HK-2 (cell line): ENCODE data around the gene NOP14.
"Not testable (repeated sequence)": the region's sequence is repeated elsewhere in the genome, so short reads cannot be mapped to it uniquely, and the experiment has no call there.

Source experiments
- DNase-seq: peaks from one replicate; pipeline ENCODE4 v3.0.0-alpha.2; 2018; ENCODE audit not compliant: unreplicated experiment

NOP14 gene

DNA sequence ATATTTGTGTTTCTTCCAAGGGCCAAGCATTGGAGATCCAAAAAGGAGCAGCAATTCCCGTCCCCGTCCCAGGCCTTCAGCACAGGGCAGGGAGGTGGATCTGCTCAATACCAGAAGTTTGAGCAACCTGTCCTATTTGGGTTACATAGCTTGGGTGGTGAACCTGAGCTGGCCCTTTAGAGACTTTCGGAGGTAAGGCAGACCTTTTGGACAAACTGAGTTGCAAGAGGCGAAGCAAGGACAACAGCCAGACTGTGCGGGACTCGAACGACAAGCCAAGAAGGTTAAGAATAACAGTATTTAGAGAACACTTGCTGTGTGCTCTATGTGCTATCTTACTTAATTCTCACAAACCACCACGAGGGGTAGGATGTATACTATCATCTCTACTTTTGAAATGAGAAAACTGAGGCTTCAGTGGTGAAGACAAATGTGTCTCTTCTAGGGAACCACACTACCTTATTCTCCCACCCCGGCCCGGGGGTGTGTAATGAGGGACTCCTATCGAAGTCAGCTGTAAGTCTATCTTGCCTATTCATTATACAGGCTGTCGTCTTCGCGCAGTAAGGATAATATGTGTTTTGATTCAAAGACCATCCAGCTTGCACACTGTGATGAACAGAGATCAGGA lies 1.3 kb downstream of the NOP14 start:
- no peak for DNase-seq

- DNase-seq = no peak
These were observed 1.8 kb downstream of the NOP14 start for GRCh38 chr4:2961421-2961810.

- DNase-seq = not testable (repeated sequence)
These were observed 2.8 kb downstream of the NOP14 start for GRCh38 chr4:2960450-2960849.

- DNase-seq = peak; percentile 50
These were observed 4.8 kb downstream of the NOP14 start for GRCh38 chr4:2958446-2958845.

DNA sequence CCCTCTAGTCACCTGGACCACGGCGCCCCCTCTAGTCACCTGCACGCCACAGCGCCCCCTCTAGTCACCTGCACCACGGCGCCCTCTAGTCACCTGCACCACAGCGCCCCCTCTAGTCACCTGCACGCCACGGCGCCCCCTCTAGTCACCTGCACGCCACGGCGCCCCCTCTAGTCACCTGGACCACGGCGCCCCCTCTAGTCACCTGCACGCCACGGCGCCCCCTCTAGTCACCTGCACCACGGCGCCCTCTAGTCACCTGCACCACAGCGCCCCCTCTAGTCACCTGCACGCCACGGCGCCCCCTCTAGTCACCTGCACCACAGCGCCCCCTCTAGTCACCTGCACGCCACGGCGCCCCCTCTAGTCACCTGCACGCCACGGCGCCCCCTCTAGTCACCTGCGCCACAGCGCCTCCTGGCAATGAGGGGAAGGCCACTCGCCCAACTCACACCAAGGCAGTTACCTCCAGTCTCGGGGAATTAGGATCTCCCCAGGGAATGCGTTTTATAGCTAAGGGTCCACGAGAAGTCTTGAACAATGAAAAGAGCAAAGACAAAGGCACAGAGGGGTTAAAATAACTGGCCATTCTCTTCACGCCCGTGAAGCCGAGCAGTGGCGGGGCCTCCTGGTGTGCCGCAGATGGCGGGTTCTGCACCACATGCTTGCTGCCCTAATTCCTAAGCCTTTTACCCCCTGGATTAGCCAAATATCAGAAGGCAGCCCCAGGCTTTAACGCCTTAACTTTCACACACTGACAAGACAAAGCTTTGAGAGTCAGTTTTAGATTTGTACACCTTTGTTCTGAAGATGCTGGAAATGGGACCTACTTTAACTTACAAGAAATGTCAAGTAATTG lies 7.8 kb downstream of the NOP14 start:
- not testable (repeated sequence) for DNase-seq

- DNase-seq = no peak
These were observed 8.6 kb downstream of the NOP14 start for GRCh38 chr4:2954358-2955185.

- DNase-seq = no peak
These were observed 9.7 kb downstream of the NOP14 start for GRCh38 chr4:2953496-2953895.

DNA sequence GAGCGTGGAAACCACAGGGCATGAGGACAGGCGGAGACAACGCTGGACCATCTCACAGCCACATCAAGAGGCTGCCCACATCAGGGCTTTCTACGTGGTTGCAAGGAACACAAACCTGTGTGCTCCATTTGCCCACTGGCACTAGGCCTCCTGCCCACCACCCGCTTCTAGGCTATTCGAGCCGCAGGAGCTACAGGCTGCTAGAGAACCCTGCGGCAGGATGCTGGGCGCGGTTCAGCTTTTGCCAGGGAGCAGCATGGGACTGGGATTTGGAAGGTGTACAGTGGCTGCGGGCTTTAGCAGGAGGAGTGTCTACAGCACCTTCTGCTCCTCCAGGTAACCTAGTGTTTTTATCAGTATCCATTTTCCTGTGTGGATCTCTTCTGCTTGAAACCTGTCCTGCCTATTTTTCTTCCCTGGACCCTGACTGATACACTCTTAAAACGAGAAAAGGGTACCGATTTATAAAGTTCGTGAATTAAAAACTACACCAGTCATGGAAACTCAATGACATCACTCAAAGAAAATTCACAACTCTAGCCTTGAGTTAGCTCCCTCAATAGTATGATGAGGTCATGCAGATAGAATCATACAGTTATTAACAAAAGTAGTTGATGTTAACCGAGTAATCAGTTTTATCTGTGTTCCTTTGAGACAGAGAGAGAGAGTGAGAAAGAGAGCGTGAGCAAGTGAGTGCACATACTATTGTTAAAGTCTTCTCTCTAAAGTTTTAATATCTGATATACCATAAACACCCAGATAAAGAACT lies 12.8 kb downstream of the NOP14 start:
- no peak for DNase-seq

DNA sequence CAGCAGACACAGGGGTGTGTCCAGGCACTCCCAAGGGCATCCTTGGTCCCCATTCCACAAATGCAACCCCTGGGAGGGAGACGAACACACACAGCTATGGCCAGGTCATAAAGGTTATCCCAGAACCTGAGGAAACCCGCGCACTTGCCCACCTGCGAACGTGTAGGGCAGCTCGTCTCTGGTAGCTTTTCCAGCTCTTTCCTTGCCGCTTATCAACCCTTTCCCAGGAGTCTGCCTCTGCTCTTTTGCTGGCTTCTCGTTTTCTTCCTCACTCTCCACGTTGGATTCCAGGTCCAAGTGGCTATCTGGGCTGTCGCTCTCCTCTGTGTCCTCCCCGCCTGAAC lies 13.5 kb downstream of the NOP14 start:
- no peak for DNase-seq

GRCh38 chr4:2948895-2949781 lies 14.1 kb downstream of the NOP14 start:
- no peak for DNase-seq

GRCh38 chr4:2947926-2948325 lies 15.3 kb downstream of the NOP14 start:
- DNase-seq = no peak

- DNase-seq = no peak
These were observed 16.2 kb downstream of the NOP14 start for GRCh38 chr4:2946812-2947600.

DNA sequence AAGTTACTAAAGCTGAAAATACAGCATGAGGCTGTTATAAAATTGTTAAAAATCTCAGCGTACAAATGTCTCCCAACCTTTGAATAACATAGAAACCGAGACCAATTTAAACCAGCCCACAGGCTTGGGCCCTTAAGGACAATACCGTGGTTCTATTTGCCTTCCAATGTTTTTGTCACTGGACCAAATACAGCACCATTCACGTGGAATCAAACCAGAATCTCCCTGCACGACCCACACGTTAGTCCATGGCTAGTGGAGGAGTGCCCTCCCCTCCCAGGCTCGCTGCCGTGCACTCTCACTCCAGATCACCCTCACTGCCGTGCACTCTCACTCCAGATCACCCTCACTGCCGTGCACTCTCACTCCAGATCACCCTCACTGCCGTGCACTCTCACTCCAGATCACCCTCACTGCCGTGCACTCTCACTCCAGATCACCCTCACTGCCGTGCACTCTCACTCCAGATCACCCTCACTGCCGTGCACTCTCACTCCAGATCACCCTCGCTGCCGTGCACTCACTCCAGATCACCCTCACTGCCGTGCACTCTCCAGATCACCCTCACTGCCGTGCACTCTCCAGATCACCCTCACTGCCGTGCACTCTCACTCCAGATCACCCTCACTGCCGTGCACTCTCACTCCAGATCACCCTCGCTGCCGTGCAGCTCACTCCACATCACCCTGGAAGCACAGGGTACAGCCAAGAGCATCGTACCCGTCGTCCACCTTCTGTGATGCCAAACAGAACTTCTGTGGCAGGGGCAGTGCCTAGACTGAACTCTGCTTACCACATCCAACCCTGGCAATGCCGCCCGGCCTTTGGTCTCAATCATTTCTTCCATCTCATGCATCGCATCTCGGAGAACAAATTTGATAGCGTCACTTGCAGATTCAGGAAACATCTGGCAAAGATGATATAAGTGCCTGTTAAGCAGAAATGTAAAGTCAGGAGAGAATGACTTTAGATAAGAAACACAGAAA lies 17.3 kb downstream of the NOP14 start:
- not testable (repeated sequence) for DNase-seq

GRCh38 chr4:2944586-2945526 lies 18.4 kb downstream of the NOP14 start:
- DNase-seq = no peak

DNA sequence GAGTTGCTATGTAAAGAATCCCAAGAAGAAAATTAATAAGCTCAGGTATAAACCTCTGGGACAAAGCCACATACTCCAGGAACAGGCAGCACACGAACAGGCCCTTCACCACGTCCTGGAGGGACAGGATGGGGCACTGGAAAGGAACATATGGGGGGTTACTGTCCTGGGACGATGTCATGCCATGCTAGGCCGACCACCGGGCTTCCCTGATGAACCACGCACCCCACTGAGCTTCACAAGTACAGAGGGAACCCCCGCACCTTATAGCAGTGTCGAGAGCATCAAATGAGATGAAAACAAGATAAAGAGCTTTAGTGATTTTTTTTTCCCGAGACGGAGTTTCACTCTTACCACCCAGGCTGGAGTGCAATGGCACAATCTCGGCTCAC lies 19.1 kb downstream of the NOP14 start:
- no peak for DNase-seq

GRCh38 chr4:2943364-2944090 lies 19.7 kb downstream of the NOP14 start:
- DNase-seq = no peak
